Hematopoietic multipotent progenitor cell (in vitro differentiated cells): Measurements from ENCODE around the gene PCNP. TPM values are rescaled to one million over a fixed set of nuclear protein-coding genes. Genes with fewer than 3 reads are reported as not detected.
"Not testable (repeated sequence)": the region's sequence is repeated elsewhere in the genome, so short reads cannot be mapped to it uniquely, and the experiment has no call there.

Source experiments
- DNase-seq, 3 donors: peaks; one replicate each; pipeline ENCODE4 v3.0.0-alpha.2; 2011 to 2015; ENCODE audit warnings: low read depth in 2 of 3, low spot score in 2 of 3
- small RNA-seq: library from RNA; depleted of rRNA; stranded (forward); fragments of <200 nt; gene quantifications from one replicate; pipeline ENCODE3, GENCODE V24; 2012
- total RNA-seq: library from RNA; depleted of rRNA; stranded (reverse); fragments of >200 nt; gene quantifications from one replicate; pipeline ENCODE4 v1.2.3, GENCODE V29; 2012

Gene PCNP
- total RNA-seq, 1 donor, result 20.7 TPM

- no peak for DNase-seq
Measured at GRCh38 chr3:101631098-101631796, 57.3 kb downstream of the PCNP start.

- DNase-seq, result not testable (repeated sequence)
Measured at GRCh38 chr3:101631959-101632358, 58.0 kb downstream of the PCNP start.

GRCh38 chr3:101632586-101632985, 58.6 kb downstream of the PCNP start:
- no peak for DNase-seq

GRCh38 chr3:101633186-101633585, 59.2 kb downstream of the PCNP start:
- DNase-seq, result no peak

- DNase-seq, result no peak
Measured at GRCh38 chr3:101634591-101635196, 60.7 kb downstream of the PCNP start.

- no peak for DNase-seq
Measured at GRCh38 chr3:101635345-101635744, 61.4 kb downstream of the PCNP start.

- peak; percentile 14 to 84 (median 60) for DNase-seq
Measured at GRCh38 chr3:101635954-101636798, 62.2 kb downstream of the PCNP start.

GRCh38 chr3:101637451-101637850, 63.5 kb downstream of the PCNP start:
- DNase-seq, result no peak

GRCh38 chr3:101638261-101638745, 64.3 kb downstream of the PCNP start:
- DNase-seq, result peak in 1 of 3 donors; percentile 9

- DNase-seq, result no peak
Measured at GRCh38 chr3:101639280-101639963, 65.4 kb downstream of the PCNP start.

GRCh38 chr3:101640256-101640655, 66.3 kb downstream of the PCNP start:
- no peak for DNase-seq

GRCh38 chr3:101641397-101642115, 67.6 kb downstream of the PCNP start:
- not testable (repeated sequence) for DNase-seq

- no peak for DNase-seq
Measured at GRCh38 chr3:101642441-101642840, 68.5 kb downstream of the PCNP start.

- DNase-seq, result no peak
Measured at GRCh38 chr3:101643009-101643844, 69.2 kb downstream of the PCNP start.

Small RNA genes lying within 50 kb of the gene (small RNA-seq; reads per million reads assigned to genes)
- gene RF00019 (not detected), gene RNU6-1256P (not detected)

Other genes with a start within 250 kb of the PCNP start
- 10.0 TPM for gene SENP7, start 61.0 kb upstream of the PCNP start, total RNA-seq
- gene TRMT10C, start 12.3 kb upstream of the PCNP start, total RNA-seq, result 12.9 TPM
- gene ZBTB11, start 103.0 kb downstream of the PCNP start, total RNA-seq, result 27.7 TPM
- gene RPL24, start 112.5 kb downstream of the PCNP start, total RNA-seq, result 647 TPM
- 8.1 TPM for gene CEP97, start 150.4 kb downstream of the PCNP start, total RNA-seq
- 12.4 TPM for gene NXPE3, start 205.0 kb downstream of the PCNP start, total RNA-seq